Activated CD4-positive, alpha-beta T cell treated with anti-CD3 and anti-CD28 coated beads, Interleukin-2, amount 50 U/mL, for 48 hours (primary cell): ENCODE measurements around the gene IRF2BPL.

Experiments
- DNase-seq, 2 experiments: peaks; one replicate each; pipeline ENCODE4 v3.0.0-alpha.2; 2020

Gene IRF2BPL

DNA sequence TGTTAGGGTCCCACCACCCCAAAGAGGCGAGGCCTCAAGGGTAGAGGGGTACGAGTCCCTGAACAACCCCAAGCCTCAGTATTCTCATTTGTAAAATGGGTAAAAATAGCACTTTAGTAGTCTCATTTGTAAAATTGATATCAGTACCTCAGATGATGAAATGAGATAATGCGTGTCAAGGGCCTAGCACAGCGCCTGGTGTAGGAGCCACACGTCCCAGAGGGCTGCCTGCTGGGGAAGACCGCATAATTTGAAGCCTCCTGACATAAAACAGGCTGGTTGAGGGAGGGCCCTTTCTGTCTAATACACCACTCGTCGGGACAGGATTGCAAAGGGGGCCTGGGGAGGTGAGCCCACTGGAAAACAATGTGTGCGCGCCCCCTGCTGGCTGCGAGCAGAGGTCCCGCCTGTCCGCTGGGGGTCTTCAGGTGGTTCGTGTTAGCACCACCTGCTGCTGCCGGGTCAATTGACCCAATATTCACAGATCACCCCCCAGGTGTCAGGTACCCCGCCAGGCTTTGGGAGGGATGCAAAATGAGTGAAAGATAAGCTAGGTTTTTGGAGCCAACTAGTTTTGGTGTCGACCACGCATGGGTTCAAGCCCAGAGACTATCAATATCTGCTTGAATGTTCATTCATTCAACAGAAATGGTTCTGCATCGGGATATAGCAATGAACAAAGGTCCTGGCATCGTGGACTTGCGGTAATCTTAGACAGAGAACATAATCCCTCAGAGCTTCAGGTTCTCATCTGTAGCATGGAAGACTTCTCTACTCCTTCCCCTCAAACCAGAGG, 24.7 kb upstream of the IRF2BPL start:
- peak; percentile 71 to 79 for DNase-seq

DNA sequence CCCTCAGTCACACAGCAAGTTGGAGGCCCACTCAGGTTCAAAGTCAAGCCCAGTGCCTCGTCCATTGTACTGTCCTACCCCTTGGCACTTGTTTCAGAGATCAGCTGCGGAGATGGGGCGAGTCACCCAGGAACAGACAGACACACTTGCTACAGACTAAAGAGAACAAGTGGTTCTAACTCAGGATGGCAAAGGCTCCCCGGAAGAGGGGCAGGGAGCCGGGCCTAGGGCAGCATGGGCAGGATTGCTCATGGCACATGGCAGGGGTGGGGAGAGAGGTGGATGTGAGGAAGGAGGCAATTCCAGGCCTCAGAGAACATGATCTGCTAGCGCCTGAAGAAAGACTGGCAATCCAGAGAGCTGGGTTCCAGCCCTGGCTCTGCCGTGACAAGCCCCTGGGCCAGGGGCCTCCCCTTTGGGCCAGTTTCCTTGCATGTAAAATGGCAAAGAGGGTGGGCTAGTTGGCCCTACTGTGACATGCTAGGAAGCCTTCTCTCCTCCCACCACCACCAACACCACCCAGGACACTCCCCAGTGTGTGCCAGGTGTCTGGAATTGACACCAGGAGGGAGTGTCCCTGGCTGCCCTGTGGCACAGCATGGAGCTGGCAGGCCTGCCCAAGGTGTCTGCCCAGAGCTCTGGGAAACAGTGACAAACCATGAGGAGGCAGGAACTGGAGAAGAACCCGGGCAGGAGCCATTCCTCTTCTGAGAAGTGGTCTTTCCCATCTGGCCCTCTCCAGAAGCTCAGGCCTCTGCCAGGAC, 24.0 kb upstream of the IRF2BPL start:
- DNase-seq = no peak

DNA sequence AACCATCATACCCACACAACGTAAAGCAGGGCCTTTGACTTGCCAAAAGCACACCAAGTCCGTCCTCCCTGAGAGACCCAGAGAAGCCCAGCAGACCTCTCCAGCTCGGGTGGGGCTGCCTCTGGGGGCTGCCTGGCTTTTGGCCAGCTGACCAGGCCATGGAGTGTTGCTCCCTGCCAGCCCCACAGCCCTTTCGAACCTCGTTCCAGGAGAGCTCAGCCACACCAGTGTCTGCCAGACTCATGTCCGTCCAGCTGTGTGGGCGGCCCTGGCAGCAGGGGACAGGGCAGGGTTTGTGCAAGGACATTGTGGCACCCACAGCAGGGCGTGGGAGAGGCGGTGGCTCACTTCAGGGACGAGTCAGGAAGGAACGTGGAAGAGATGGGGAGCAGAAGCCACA, 22.6 kb upstream of the IRF2BPL start:
- DNase-seq = no peak

DNA sequence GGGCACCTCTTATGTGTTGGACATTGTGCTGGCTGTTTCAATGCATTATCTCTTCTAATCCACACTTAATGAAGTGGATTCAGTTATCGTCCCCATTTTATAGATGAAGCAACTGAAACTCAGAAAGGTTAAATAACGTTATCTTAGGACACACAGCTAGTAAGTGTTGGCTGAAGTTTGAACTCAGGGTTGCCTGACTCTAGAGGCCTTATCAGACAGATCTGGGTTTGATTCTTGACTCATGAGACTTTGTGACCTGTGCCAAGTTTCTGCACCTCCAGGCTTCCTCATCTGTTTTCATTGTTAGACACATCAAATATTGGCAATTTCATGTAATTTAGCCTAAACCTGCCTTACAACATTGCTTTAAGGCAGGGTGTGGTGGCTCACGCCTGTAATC, 18.2 kb upstream of the IRF2BPL start:
- DNase-seq = no peak

DNA sequence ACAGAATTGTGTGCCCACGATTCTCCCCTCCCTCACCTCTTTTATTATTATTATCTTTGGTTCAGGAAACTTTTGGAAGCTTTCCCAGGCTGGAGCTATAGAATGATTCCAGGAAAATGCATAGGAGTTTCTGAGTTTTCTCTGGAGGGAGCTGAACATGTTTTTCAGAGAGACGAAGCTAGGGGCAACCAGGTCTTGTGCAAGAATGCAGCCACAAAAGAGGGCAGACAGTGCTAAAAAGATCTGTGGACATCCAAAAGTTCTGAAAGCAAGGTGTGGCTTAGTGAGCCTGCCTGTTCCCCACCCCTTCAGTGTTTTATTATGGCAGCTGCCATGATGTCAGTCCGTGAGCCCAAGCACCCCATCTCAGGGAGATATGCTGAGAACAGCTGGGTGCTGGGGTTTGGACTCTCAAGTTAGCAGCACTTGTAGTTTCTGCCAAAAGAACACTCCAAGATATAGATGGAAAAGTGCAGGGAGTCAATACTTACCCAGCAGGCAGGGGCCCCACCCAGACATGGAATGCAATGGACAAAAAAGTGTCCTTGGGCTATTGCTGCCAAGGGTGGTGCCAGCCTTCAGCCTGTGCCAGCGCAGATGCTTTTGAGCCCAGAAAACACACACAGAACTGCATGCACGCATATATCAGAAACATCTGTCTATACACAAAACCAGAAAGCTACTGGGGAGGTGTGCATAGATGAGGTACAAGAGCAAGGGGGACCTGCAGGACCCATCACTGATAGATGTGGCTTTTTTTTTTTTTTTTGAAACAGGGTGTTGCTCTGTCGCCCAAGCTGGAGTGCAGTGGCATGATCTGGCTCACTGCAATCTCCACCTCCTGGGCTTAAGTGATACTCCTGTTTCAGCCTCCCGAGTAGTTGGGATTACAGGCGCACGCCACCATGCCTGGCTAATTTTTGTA, 17.0 kb upstream of the IRF2BPL start:
- DNase-seq = no peak

DNA sequence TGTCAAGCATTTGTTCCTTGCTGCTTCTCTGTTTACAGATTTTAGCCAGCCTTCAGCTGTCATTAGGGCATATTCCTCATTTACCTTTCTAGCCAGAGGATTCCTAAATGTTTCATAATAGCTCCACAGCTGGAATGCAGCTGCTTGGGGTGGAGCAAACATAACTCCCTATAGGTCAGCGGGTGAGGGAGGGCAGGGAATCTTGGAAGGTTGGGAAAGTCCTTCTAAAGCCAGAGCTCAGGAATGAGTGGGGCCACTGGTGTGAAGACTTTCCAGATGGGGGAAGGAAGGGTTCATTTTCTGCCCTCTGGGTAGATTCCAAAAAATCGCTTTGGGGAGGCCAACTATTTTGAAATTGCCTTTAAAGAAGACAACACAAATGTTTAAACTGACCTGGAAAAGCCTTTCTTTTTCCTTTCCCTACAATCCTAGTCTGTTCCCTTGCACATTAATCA, 16.3 kb upstream of the IRF2BPL start:
- no peak for DNase-seq

DNA sequence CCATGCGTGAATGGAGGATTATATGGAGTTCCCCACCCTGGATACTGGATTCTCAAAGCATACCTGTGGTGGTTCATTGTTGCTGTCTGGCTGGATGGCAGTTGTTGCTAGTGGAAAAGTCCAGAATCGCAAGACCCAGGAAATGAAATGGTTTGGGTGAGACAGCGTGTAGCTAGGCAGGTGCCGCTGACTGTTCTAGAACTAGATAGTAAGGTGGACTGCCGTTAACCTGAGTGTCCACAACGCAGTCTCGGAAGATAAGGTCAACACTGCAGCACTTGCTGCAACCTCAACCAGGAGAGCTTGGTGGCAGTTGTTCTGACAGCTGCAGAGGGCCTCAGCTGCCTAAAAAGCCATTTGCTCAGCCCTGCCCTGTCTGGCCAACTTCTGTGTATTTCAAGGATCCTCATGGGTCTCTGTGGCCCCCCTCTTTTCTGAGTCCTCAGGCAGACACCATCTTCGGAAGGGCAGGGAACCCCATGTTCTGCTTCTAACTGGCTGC, 15.5 kb upstream of the IRF2BPL start:
- DNase-seq = no peak

DNA sequence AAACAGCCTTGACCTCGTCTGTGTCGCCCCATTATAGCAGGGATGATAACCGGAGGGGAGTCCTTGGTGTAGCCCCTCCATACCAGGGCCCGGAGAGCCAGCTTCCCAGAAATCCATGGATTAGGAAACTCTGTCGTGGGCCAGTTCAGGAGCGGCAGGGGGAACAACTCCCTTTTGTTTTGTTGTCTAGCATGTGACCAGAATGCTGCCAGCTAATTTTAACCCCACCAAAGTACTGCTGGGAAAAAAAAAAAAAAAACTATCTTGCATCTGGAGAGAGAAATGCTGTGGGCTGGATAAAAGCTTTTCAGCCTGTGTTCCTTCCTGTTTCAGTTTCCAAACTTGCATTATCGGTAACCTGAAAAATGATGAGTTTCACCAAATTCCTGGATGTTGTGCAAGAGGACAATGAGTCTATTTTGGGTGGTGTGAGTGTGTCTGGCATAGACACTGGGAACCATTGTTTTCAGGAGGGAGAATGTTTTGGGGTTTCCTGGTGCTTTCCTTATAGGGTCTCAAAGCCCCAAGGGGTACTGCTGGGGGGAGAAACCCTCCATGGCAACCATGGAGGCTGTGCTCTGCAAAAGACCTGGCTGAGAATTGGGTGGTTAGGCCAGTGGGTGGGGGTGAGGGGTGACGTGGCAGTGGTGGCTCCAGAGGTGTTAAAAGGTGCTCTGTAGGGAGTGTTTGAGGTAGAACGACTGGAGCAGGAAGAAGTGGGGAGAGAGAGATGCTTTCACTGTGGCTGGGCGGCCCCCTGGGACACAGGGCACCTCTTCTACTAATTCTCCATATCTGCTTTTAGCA, 14.9 kb upstream of the IRF2BPL start:
- peak; percentile 54 to 69 for DNase-seq

DNA sequence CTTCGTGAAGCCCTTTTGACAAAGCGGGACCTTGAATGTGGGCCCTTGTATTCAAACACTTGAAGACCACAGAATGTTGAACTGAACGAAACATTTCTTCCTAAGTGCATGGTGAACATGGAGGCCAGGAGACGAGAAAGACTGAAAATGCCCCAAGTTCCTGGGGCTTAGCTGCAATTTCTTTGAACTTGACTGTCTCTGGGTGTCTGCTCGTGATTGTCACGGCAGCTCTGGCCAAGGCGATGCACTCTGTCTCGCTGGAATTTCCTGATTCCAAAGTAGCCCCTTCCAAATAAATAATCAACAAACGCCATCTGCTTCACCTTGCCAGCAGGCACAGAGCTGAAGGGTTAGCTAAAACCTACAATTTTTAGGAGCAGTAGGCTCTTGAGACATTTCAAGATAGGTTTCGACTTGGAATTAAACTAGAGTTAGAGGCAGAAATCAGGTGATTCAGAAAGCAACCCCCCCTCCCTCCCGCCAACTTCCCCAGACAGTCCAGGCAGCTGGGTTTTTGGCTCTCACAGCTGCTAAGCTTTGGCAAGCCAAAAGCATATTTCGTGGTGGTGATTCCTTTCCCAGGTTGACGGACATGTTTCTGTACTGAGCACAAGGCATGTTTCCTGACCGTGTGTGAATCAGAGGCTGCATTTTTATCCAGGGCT, 13.5 kb upstream of the IRF2BPL start:
- DNase-seq = no peak

DNA sequence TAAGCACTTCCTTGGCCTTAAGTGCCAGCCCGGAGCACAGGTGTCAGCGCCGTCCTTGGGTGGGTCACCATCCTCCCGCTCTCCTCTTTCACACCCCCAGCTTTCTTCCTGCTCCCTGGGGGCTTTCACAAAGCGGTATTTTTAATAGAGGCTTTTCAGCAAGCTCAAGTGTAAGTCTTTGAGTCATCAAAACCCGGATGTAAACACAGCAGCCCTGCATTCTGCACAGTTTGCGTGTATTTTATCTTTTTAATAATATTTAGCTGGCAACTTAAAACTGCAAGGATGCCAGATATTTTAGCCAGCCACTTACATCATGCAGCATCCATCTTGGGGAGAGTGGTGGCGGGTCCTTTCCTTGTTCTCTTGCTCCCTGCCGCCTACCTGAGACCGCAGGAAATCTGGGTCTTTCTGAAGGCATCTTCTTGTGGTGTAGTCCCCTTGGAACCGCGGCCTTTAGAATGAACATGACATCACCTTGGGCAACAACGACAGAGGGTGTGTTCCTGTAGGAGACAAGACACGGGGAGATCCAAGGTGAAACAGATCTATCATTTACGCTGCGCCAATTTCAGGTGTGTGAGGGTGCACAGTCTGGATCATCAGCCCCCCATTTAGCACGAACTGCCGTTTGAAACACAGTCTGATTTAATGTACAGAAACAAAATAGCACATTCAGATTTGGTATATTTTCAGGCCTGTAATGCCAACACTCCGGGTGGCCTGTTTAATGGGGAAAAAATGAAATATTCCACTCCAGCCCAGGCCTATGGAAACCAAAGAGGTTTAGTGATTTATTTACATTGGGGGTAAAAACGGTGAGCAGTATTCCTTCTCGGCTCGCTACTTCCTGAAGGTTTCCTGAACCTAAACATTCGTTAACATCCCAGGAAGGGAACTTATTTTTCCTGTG, 12.5 kb upstream of the IRF2BPL start:
- DNase-seq = peak; percentile 45 to 64

DNA sequence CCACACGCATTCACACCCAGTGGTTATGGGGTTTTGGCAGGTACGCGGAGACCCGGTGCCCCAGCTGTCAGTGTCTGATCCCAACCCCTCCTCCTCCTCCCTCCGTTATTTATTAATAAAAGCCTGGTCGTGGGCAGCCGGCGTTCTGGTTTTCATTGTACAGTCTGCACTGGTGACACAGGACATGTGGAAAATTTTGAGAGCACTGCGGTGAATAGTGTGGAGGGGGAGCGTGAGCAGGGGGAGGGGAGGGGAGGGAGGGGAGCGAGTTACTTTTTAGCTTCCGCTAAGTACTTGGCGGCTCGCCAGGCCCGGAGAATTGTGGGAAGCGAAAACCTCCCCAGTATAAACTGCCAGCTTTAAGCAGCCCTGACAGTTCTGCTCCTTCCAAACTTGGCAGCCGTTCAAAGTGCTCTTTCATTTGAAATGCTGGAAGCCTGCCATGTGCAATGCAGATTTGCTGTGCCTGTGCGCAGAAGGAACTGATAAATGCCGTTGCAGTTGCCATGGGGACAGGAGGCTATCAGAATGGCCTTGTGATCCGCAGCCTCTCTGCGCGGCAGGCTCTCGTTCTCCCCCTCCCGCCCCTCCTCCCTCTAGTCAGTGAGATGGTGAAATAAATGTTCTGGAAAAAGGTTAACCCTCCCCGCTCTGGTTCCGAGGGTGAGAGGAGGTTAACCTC, 11.7 kb upstream of the IRF2BPL start:
- peak; percentile 96 to 98 for DNase-seq

DNA sequence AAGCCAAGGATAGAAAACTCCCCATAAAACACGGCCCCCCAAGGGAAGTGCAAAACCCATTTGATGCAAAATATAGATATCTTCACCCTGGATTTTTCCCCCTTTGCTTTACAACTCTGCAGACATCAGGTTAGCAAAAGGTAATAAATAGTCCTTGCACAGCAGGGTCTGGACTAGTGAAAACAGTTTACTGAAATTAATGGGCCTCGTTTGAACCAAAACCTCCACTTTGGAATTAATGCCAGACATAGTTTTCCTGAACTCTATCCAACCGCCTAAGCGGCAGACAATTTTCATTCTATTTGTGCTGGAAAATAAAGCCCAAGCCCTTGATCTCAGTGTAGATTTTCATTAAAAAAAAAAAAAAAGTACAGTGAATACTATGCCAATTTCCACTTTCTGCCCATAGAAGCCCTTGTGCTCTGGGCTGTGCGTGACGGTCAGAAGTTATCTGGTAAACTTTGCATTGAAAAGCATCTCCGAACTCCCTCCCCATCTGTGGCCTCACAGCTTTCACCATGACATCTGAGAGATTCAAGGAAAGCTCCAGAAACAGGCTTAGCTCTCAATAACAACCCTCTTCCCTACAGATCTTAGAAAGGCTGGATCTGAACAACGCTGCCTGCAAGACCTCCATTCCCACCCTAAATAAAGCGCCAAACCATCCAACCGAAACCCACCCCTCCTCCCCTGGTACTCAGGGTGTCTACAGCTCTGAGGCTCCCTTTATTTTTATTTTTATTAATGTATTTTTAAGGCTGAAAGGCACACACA, 11.0 kb upstream of the IRF2BPL start:
- DNase-seq = no peak

DNA sequence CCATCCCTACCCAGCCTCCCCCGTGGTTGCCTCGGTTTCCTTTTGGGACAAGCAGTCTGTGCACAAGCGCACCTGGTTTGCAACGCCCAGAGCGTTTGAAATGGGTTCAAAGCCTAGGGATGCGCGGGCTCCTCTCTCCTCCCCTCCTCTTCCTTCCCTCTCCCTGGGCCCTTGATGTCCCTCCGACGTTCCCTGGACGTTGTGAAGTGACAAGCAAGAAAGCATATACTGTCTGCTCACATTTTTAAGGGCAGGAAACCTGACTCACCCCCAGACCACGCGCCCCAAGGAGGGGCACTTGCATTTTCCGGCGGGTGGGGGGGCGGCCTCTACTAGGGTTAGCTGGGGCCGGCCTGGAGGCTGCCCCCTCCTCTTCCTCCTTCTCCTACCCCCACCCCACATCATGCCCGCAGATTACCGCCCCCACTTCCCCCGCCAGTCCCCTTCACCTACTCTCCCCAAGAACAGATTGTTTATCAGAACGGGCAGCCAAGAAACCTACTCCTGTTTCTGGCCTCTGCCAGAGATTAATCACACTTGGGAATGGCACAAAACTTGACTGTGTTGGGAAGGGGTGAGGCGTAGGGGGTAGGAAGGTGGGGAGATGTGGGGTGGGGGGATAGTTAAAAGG, 9.5 kb upstream of the IRF2BPL start:
- peak; percentile 66 to 69 for DNase-seq

DNA sequence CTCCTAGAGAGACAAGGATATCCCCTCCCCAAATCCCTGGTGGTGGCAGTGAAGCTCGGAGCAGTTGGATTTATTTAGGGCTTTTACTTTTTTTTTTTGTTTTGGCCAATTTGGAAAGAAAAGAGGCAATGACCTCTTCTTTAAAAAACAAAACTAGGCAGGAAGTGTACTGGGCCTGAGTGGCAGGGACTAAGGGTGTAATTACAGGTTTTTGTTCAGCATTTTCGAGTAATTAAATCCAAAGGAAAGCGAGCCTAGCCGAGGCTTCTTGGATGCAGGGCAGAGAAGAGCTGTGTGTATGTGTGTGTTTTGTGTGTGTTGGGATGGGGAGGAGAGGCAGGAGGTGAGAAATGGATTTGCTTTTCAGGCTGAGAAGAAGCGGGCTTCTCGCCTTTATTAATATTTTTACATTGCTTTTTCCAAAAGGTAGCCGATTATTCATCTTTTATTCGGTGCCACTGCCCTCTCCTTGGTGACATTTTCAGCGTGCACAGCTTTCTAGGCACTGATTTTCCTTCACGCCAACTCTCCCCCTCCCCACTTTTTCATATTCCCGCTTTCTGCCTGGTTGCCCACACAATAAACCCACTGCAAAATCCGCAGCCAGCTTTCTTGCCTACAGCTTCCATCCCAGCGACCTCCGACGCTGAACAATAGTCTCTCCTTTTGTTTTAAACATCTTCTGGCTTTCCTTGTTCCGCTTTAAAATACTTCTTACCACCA, 8.9 kb upstream of the IRF2BPL start:
- DNase-seq = no peak

DNA sequence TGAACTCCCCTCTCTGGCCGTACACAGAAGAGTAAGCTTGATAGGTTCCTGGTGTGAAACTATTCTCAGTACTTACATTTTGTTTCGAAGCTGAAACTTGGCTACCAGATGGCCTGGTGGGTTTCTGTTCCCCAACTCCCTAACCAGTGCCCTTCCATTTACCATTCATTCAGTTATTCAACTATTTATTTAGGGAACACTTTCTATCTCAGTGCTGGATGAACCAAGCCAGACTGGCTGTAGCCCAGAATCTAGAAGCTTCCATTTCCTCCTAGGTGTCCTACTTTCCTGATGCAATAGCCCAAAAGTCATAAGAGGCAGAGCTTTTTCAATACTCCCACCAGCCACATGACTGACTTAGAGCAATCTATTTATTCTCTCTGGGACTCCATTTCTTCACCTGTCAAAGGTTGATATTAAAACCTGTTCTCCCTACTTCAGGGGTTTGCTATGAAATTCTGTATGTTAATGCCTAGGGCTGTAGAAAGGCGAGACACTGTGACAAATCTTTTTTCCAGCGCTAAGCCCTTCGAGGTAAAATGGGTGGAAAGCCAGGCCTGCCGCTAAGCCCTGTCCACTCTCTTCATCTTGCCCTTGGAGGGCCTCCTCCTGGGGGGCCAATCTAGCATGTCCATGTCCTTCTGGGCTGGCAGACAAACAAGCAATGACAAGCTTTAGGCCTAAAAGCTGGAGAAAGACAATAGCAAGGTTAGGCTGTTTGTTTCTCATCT, 8.1 kb upstream of the IRF2BPL start:
- DNase-seq = no peak

DNA sequence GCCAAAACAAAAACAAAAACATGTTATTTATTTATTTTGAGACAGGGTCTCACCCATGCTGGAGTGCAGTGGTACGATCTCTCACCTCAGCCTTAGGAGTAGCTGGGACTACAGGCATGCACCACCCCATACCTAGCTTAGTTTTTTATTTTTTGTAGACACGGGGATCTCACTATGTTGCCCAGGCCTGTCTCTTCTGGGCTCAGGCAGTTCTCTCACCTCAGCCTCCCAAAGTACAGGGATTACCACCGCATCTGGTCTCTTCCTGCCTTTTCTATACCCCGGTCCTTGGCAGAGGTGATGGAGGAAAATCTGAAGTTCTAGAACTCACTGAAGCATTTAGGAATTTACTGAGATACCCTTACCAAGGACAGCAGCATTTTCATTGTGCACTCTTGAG, 6.8 kb upstream of the IRF2BPL start:
- DNase-seq = no peak
